ENCODE data around the gene MAB21L2. TPM values are rescaled to one million over a fixed set of nuclear protein-coding genes. Genes with fewer than 3 reads are reported as not detected.

MAB21L2 gene
- total RNA-seq, 1 donor: 40.5 TPM

DNA sequence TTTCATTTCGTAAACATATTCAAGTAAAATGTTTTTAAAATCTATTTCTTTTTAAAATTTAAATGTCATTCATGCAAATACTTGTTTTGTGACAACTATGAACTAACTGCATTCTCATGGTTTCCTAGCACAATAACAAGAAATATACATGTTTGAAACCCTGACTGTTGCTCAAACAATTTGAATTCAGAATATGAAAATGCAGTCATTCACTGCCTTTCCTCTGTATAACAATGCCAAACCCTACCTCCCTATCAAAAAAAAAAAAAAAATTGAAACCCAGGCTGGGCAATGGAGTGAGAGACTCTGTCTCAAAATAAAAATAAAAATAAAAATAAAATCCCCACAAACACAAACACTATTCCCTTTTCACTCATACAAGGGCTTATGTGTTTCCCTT is 42.1 kb downstream of the MAB21L2 start:
- no peak for DNase-seq (ENCODE audit: insufficient read length, low spot score, missing footprints)
- no peak overlapping the region for H3K4me2 ChIP-seq (ENCODE audit: insufficient read depth, low read length)
- H3K4me3 ChIP-seq (ENCODE audit: insufficient read depth, low read length): no peak overlapping the region
- H3K79me2 ChIP-seq (ENCODE audit: insufficient read depth, low read length): no peaks in the 10 kb centered on the region
- no peaks in the 10 kb centered on the region for H4K20me1 ChIP-seq (ENCODE audit: insufficient read depth, low read length)
- no peaks in the 10 kb centered on the region for H3K9me3 ChIP-seq (ENCODE audit: low read depth, low read length)
- no peaks in the 10 kb centered on the region for H3K4me1 ChIP-seq (ENCODE audit: insufficient read depth, low read length)
- TF ChIP-seq, protein P1, sequence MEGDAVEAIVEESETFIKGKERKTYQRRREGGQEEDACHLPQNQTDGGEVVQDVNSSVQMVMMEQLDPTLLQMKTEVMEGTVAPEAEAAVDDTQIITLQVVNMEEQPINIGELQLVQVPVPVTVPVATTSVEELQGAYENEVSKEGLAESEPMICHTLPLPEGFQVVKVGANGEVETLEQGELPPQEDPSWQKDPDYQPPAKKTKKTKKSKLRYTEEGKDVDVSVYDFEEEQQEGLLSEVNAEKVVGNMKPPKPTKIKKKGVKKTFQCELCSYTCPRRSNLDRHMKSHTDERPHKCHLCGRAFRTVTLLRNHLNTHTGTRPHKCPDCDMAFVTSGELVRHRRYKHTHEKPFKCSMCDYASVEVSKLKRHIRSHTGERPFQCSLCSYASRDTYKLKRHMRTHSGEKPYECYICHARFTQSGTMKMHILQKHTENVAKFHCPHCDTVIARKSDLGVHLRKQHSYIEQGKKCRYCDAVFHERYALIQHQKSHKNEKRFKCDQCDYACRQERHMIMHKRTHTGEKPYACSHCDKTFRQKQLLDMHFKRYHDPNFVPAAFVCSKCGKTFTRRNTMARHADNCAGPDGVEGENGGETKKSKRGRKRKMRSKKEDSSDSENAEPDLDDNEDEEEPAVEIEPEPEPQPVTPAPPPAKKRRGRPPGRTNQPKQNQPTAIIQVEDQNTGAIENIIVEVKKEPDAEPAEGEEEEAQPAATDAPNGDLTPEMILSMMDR (IDR thresholded peaks at IDR 0.05; ENCODE audit: extremely low read depth, low read depth, low read length): no peak
- H3K27ac ChIP-seq (ENCODE audit: low read depth, low read length): no peak overlapping the region
- H2AFZ ChIP-seq (ENCODE audit: low read length): no peak overlapping the region
- no peaks in the 10 kb centered on the region for H3K36me3 ChIP-seq (ENCODE audit: insufficient read depth, low read length)
- H3K27me3 ChIP-seq (ENCODE audit: insufficient read depth, low read length): no peaks in the 10 kb centered on the region

DNA sequence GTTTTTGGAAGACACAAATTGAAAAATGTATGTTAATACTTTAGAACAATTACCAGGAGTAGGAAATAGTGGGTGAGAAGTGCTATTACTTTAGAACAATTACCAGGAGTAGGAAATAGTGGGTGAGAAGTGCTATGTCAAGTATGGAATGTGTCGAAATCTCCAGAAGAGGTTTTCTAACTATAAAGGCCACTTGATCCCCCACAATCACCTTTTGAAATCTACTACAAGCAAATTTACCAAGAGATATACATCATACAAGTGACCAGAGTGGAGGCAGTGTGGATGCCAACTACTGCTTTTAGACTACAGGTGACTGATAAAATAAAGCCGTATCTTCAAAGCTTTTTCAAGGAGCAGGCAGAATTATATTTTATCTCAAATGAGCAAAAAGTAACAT is 43.1 kb downstream of the MAB21L2 start:
- Histone ChIP-seq H2AFZ (ENCODE audit: low read length) (no peak overlapping the region), H3K4me1 (ENCODE audit: insufficient read depth, low read length) (no peaks in the 10 kb centered on the region), H3K27ac (ENCODE audit: low read depth, low read length) (no peak overlapping the region), H3K4me3 (ENCODE audit: insufficient read depth, low read length) (no peak overlapping the region), H3K36me3 (ENCODE audit: insufficient read depth, low read length) (no peaks in the 10 kb centered on the region), H3K27me3 (ENCODE audit: insufficient read depth, low read length) (no peaks in the 10 kb centered on the region), H3K4me2 (ENCODE audit: insufficient read depth, low read length) (no peak overlapping the region), H3K9me3 (ENCODE audit: low read depth, low read length) (no peaks in the 10 kb centered on the region), H3K79me2 (ENCODE audit: insufficient read depth, low read length) (no peaks in the 10 kb centered on the region), H4K20me1 (ENCODE audit: insufficient read depth, low read length) (no peaks in the 10 kb centered on the region)
- no peak for DNase-seq (ENCODE audit: insufficient read length, low spot score, missing footprints)
- TF ChIP-seq, protein P1 (IDR thresholded peaks at IDR 0.05; ENCODE audit: extremely low read depth, low read depth, low read length): no peak

DNA sequence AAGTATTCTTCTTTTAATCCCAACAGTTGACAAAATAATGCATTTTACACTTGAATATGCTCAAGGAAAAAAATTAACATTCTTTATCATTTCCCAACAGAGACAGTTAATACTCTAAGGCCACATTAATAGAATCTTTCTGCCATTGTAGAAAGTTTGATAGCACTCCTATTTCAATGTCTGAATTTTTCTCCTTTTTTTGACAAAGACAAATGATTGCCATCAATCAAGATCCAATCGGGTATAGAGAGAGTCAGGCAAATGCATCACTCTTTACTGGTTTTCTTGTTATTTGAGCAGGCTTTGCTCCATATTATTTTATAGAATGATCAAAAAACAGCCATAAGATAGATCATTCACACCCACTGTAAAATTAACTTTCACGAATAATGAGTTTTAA is 46.1 kb downstream of the MAB21L2 start:
- Histone ChIP-seq H3K4me2 (ENCODE audit: insufficient read depth, low read length) (no peak overlapping the region), H3K36me3 (ENCODE audit: insufficient read depth, low read length) (no peaks in the 10 kb centered on the region), H3K79me2 (ENCODE audit: insufficient read depth, low read length) (no peaks in the 10 kb centered on the region), H2AFZ (ENCODE audit: low read length) (no peak overlapping the region), H4K20me1 (ENCODE audit: insufficient read depth, low read length) (no peaks in the 10 kb centered on the region), H3K4me1 (ENCODE audit: insufficient read depth, low read length) (no peaks in the 10 kb centered on the region), H3K4me3 (ENCODE audit: insufficient read depth, low read length) (no peak overlapping the region), H3K27ac (ENCODE audit: low read depth, low read length) (no peak overlapping the region), H3K27me3 (ENCODE audit: insufficient read depth, low read length) (no peaks in the 10 kb centered on the region), H3K9me3 (ENCODE audit: low read depth, low read length) (no peaks in the 10 kb centered on the region)
- DNase-seq (ENCODE audit: insufficient read length, low spot score, missing footprints): no peak
- TF ChIP-seq, protein P1 (IDR thresholded peaks at IDR 0.05; ENCODE audit: extremely low read depth, low read depth, low read length): no peak

DNA sequence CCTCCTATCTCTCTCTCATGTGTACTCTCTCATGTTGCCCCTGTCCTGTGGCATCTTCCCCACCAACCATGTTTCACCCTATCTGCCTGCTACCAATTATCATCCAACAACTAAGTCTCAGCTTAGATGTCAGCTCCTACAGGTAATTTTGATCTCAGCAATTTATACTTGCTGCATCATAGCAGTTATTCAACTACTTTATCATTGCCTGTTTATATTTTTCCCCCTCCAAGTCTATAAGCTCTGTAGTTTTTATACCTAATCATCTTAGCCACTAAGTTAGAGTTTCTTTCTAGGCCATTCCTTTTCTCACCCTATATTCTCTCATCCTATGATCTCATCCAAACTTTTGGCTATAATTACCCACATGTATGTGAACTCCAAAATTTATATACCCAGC is 50.7 kb downstream of the MAB21L2 start:
- Histone ChIP-seq H3K27me3 (ENCODE audit: insufficient read depth, low read length) (no peaks in the 10 kb centered on the region), H3K4me3 (ENCODE audit: insufficient read depth, low read length) (no peak overlapping the region), H4K20me1 (ENCODE audit: insufficient read depth, low read length) (no peaks in the 10 kb centered on the region), H2AFZ (ENCODE audit: low read length) (no peak overlapping the region), H3K79me2 (ENCODE audit: insufficient read depth, low read length) (no peaks in the 10 kb centered on the region), H3K4me2 (ENCODE audit: insufficient read depth, low read length) (no peak overlapping the region), H3K4me1 (ENCODE audit: insufficient read depth, low read length) (no peaks in the 10 kb centered on the region), H3K27ac (ENCODE audit: low read depth, low read length) (no peak overlapping the region), H3K9me3 (ENCODE audit: low read depth, low read length) (no peaks in the 10 kb centered on the region), H3K36me3 (ENCODE audit: insufficient read depth, low read length) (no peaks in the 10 kb centered on the region)
- DNase-seq (ENCODE audit: insufficient read length, low spot score, missing footprints): no peak
- TF ChIP-seq, protein P1 (IDR thresholded peaks at IDR 0.05; ENCODE audit: extremely low read depth, low read depth, low read length): no peak
